GM18499 (cell line): Measurements from ENCODE around the gene EGFR.

ENCODE experiments used
- ATAC-seq: cut with Tn5 transposase; IDR thresholded peaks from one replicate; pipeline ENCODE4 v1.9.1; 2021; ENCODE audit warnings: moderate number of reproducible peaks; ENCODE audit not compliant: insufficient read depth, unreplicated experiment

EGFR gene

GRCh38 chr7:55005241-55005851 lies 13.5 kb upstream of the EGFR start:
- no peak for ATAC-seq

GRCh38 chr7:55006499-55006898 lies 12.3 kb upstream of the EGFR start:
- ATAC-seq, result no peak

DNA sequence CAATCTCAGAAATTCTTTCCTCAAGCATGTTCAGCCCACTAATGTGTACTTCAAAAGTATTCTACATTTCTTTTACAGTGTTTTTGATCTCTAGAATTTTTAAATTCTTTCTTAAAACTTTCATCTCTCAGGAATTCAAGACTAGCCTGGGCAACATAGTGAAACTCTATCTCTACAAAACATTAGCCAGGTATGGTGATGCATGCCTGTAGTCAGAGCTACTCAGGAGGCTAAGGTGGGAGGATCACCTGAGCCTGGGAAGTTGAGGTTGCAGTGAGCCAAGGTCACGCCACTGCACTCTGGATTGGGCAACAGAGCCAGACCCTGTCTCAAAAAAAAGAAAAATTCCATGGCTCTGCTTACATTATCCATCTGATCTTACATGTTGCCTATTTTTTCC lies 5.0 kb upstream of the EGFR start:
- ATAC-seq, result no peak

DNA sequence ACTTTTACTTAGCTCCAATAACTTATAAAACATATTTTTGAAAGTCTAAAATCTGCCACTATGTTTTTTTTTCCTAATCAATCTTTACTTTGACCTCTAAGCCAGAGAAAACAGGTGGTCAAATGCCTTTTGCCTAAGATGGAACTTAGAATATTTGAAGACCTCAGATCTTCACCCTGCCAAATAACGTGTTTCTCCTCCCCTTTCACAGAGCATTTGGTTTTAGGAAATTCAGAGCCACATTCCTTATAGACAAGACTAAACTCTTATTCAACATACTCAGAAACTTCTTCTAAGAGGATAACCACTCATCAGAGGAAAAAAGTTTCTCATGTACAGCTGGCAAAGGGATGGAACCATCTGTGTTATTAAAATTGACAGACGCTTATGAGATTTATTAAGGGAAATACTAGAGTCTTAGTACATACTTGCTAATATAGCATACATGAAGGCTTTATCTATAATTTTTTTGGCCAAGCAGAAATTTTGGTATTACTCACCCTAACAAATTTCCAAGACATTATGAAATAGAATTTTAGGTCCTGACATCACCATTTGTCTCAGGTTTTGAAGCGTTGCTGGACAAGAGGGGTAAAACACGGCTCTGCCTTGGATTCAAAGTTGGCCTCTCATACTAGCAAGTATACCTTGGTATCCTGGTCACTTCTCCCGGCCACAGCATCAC lies 2.6 kb upstream of the EGFR start:
- no peak for ATAC-seq

DNA sequence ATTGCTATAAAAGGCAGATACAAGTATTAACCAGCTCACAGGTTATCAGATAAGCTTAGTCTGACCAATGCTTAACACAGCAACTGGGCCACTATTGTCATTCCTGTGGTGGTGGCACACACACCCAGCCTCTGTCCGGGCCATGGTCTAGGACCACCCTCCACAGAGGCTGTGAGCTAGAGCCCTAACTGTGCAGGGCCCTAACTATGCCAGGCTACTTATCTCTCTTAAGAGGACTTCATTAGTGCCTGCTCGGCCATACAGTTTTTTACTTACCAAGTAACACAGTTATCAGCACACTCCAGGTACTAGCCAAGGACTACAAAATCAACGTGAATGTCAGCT lies 2.1 kb upstream of the EGFR start:
- ATAC-seq, result no peak

GRCh38 chr7:55017841-55018240 lies 976 bp upstream of the EGFR start:
- ATAC-seq, result no peak

DNA sequence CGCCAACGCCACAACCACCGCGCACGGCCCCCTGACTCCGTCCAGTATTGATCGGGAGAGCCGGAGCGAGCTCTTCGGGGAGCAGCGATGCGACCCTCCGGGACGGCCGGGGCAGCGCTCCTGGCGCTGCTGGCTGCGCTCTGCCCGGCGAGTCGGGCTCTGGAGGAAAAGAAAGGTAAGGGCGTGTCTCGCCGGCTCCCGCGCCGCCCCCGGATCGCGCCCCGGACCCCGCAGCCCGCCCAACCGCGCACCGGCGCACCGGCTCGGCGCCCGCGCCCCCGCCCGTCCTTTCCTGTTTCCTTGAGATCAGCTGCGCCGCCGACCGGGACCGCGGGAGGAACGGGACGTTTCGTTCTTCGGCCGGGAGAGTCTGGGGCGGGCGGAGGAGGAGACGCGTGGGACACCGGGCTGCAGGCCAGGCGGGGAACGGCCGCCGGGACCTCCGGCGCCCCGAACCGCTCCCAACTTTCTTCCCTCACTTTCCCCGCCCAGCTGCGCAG lies 424 bp downstream of the EGFR start:
- no peak for ATAC-seq

DNA sequence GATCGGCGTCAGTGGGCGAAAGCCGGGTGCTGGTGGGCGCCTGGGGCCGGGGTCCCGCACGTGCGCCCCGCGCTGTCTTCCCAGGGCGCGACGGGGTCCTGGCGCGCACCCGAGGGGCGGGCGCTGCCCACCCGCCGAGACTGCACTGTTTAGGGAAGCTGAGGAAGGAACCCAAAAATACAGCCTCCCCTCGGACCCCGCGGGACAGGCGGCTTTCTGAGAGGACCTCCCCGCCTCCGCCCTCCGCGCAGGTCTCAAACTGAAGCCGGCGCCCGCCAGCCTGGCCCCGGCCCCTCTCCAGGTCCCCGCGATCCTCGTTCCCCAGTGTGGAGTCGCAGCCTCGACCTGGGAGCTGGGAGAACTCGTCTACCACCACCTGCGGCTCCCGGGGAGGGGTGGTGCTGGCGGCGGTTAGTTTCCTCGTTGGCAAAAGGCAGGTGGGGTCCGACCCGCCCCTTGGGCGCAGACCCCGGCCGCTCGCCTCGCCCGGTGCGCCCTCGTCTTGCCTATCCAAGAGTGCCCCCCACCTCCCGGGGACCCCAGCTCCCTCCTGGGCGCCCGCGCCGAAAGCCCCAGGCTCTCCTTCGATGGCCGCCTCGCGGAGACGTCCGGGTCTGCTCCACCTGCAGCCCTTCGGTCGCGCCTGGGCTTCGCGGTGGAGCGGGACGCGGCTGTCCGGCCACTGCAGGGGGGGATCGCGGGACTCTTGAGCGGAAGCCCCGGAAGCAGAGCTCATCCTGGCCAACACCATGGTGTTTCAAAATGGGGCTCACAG lies 1.1 kb downstream of the EGFR start:
- ATAC-seq, result no peak

GRCh38 chr7:55020466-55020871 lies 1.7 kb downstream of the EGFR start:
- no peak for ATAC-seq

DNA sequence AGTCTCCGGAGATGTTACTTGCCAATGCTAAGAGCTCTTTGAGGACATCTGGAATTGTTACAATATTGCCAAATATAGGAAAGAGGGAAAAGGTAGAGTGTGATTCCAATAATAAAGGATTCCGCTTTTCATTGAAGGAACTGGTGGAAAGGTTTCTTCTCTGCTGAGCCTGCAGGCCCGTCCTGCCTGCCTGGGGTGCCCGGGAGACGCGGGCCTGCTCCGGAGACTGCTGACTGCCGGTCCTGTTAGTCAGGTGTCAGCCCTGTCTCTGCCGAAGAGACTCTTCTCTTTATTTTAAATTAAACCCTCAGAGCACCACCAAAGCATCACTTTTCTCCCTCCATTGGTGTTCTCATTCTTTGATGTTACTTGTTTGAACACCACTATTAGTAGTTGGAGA lies 2.2 kb downstream of the EGFR start:
- no peak for ATAC-seq

DNA sequence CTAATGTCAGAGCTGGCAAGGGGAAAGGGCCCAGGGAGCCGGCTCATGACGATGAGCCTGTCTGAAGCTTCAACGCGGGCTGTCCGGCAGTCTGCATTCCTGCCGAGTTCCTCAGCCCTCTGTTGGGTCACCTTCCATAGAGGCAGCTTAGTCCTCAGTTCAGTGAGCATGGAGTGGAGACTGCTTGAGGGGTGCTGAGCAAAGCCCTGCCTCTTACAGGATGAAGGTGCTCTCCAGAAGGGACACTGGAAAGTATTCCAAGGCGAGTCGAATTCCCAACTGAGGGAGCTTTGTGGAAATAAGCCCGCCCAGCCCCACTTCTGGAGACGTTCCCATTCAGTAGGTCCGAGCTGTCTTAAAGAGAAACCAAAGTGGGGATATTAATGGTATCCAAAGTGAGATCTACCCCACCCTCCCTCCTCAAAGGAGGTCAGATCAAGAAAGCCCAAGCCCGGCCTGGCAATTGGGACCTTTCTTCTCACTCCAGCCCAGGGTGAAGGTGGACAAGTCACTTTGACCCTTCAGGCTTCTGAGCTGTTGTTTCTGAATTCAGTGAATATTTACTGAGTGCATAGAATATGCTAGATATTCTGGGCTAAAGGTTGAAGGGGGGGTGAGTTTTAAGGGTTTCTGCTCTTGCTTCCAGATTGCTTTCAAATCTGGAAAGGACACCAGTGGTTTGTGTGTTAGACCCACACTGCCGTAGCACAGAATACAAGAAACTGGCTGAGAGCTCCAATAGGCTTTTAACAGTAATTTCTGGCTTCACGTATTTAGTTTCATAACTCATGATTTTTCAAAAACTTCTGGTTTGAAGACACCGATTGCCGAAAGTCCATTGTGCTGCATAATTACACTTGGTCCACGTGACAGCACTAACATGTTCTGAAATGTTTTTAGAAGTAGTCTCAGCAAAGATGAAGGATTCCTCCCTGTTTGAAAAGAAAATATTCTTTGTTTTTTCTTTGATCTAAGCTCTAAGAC lies 3.5 kb downstream of the EGFR start:
- ATAC-seq, result no peak

- ATAC-seq, result no peak
Observed at GRCh38 chr7:55023841-55024505, 5.2 kb downstream of the EGFR start.

DNA sequence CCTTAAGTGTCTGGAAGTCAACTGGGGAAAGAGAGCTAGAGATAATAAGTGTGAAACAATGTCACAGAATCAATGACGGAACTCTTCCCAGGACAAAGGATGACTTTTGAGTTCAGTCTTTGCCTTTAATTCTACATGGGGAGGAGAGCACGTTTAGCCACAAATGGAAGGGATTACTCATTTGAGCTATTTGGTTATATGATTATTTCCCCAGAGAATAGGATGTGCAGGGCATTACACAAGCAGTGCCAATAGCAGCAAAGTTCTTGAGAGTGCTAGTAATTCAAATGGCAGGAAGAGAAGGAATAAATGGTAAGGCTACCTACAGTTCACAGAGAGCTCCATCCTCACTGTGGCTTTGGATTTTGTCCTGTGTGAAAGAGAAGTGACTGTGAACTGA lies 6.0 kb downstream of the EGFR start:
- no peak for ATAC-seq

- no peak for ATAC-seq
Observed at GRCh38 chr7:55026086-55026790, 7.4 kb downstream of the EGFR start.

DNA sequence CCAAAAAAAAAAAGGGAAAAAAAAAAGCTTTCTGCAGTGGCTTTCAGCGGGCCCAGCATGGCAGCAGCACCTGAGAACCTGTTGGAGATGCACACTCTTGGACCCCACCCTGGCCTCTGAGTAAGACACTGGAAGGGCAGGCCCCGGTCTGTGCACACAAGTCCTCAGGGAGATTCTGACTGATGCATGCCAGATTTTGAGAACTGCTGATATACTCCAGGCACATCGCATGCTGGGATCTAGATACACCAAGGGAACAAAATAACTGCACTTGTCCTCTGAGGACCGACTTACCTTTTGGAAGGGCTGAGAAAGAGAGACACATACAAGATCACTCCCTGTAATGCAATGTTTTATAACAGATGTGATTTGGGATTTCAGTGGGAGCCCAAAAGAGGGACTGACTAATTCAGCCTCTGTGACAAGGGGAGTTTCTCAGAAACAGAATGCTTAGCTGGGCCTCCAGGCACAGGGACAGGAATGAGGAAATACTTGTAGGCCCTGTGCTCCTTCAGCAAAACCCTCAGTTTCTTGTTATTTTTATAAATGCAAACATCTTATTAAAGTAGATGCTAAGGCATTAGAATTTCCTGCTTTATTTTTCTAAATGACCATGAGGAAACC lies 8.2 kb downstream of the EGFR start:
- ATAC-seq, result no peak

DNA sequence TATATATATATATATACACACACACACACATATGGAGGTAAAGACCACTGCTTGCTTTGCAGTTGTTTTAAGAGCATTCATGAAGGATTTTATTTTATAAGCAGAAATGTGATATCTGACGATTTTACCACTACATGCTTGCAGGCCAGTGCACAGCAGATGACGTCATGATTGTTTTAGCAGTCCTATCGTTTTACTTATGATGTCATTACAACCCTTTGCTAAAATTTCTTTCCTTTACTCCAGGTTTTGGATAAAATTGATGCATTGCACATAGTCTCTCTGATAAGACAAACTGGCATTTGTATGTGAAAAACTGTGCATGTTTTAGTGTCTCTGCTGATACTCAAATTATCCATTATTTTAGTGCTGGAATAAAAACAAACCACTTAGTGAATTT lies 9.2 kb downstream of the EGFR start:
- no peak for ATAC-seq

DNA sequence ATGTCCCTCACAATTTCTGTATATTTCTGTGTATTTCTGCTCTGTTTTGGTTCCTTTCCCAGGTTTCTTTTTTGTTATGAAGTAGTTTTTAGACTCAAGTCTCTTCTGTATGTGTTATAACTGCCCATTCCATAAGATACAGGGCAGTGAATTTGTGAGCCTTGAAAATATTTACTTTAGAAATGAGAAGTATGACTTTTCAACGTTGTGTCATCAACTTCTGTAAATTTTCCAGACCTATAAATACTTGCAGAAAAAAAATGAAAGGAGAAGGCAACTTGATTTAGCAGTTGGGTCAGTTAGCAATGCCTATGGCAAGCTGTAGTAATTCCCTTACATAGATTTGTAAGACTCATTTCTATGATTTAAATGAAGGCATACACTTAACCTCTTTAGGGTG lies 11.5 kb downstream of the EGFR start:
- ATAC-seq, result no peak

GRCh38 chr7:55031075-55031474 lies 12.3 kb downstream of the EGFR start:
- ATAC-seq, result no peak
